GM21529 (cell line): ENCODE results near the gene CDKAL1.
"Not testable (repeated sequence)": the region's sequence is repeated elsewhere in the genome, so short reads cannot be mapped to it uniquely, and the experiment has no call there.

Source experiments
- ATAC-seq: cut with Tn5 transposase; IDR thresholded peaks from one replicate; pipeline ENCODE4 v1.9.1; 2021; ENCODE audit not compliant: unreplicated experiment

CDKAL1 gene

GRCh38 chr6:21087188-21087587, 552.9 kb downstream of the CDKAL1 start:
- ATAC-seq, result no peak

GRCh38 chr6:21091411-21091810, 557.2 kb downstream of the CDKAL1 start:
- ATAC-seq, result no peak

GRCh38 chr6:21092231-21092772, 558.0 kb downstream of the CDKAL1 start:
- ATAC-seq, result not testable (repeated sequence)

- no peak for ATAC-seq
These were observed 561.2 kb downstream of the CDKAL1 start for GRCh38 chr6:21095462-21095861.

GRCh38 chr6:21098134-21098533, 563.9 kb downstream of the CDKAL1 start:
- ATAC-seq, result no peak

GRCh38 chr6:21098744-21099143, 564.5 kb downstream of the CDKAL1 start:
- no peak for ATAC-seq

GRCh38 chr6:21099338-21100314, 565.4 kb downstream of the CDKAL1 start:
- ATAC-seq, result no peak

- ATAC-seq, result no peak
These were observed 566.7 kb downstream of the CDKAL1 start for GRCh38 chr6:21100991-21101390.

GRCh38 chr6:21101694-21102093, 567.4 kb downstream of the CDKAL1 start:
- no peak for ATAC-seq

GRCh38 chr6:21102201-21102600, 567.9 kb downstream of the CDKAL1 start:
- ATAC-seq, result no peak

GRCh38 chr6:21102624-21103023, 568.4 kb downstream of the CDKAL1 start:
- no peak for ATAC-seq

- ATAC-seq, result no peak
These were observed 569.5 kb downstream of the CDKAL1 start for GRCh38 chr6:21103626-21104224.

- no peak for ATAC-seq
These were observed 570.0 kb downstream of the CDKAL1 start for GRCh38 chr6:21104288-21104687.

GRCh38 chr6:21107796-21108195, 573.5 kb downstream of the CDKAL1 start:
- ATAC-seq, result no peak

GRCh38 chr6:21109391-21110178, 575.3 kb downstream of the CDKAL1 start:
- ATAC-seq, result no peak

GRCh38 chr6:21110684-21111083, 576.4 kb downstream of the CDKAL1 start:
- no peak for ATAC-seq

- ATAC-seq, result no peak
These were observed 577.0 kb downstream of the CDKAL1 start for GRCh38 chr6:21111093-21111725.

GRCh38 chr6:21115111-21115510, 580.9 kb downstream of the CDKAL1 start:
- no peak for ATAC-seq

GRCh38 chr6:21116736-21117135, 582.5 kb downstream of the CDKAL1 start:
- ATAC-seq, result no peak

GRCh38 chr6:21118216-21118780, 584.0 kb downstream of the CDKAL1 start:
- no peak for ATAC-seq
